ENCODE measurements around the gene LSP1. TPM values are rescaled to one million over a fixed set of nuclear protein-coding genes. Genes with fewer than 3 reads are reported as not detected.

The LSP1 gene
- total and polyA plus RNA-seq, 2 of the 13 experiments (the other 11 are each of a cell fraction or from before 2014, with no cell fraction given): 0.59 to 1.00 TPM

- peak; percentile 48; the same call in 1 of the 2 replicates for TF ChIP-seq ZFX (CRISPR knock-in tag; IDR thresholded peaks at IDR 0.05; ENCODE audit: low read depth)
- no peak for TF ChIP-seq ZNF629 (CRISPR knock-in tag; conservative IDR thresholded peaks at IDR 0.05)
- TF ChIP-seq ZNF768 (CRISPR knock-in tag; IDR thresholded peaks at IDR 0.05): no peak; the same call in 1 of the 2 replicates
- no peak for TF ChIP-seq DPF2 (CRISPR knock-in tag; IDR thresholded peaks at IDR 0.05; ENCODE audit: borderline replicate concordance, low read depth)
- TF ChIP-seq SIX1 (CRISPR knock-in tag; IDR thresholded peaks at IDR 0.05; ENCODE audit: borderline replicate concordance): no peak
- no peak for TF ChIP-seq TFDP1 (CRISPR knock-in tag; IDR thresholded peaks at IDR 0.05; ENCODE audit: borderline replicate concordance)
- TF ChIP-seq PRDM10 (CRISPR knock-in tag; IDR thresholded peaks at IDR 0.05; ENCODE audit: low read depth): no peak
- no peak for TF ChIP-seq POLR2A (IDR thresholded peaks at IDR 0.05; ENCODE audit: insufficient read depth in 1 of 2, low read depth in 2 of 2, low read length in 2 of 2)
- no peak for TF ChIP-seq KAT8 (CRISPR knock-in tag; IDR thresholded peaks at IDR 0.05)
- TF ChIP-seq ZNF24 (IDR thresholded peaks at IDR 0.05): no peak
- no peak for TF ChIP-seq CEBPG (CRISPR knock-in tag; IDR thresholded peaks at IDR 0.05)
- no peak for TF ChIP-seq ZNF704 (CRISPR knock-in tag; IDR thresholded peaks at IDR 0.05; ENCODE audit: borderline replicate concordance)
- TF ChIP-seq ZNF318 (CRISPR knock-in tag; IDR thresholded peaks at IDR 0.05): no peak
- no peak for TF ChIP-seq ARHGAP35 (CRISPR knock-in tag; IDR thresholded peaks at IDR 0.05; ENCODE audit: borderline replicate concordance)
These were observed 8.4 kb upstream of the LSP1 start (continued) for GRCh38 chr11:1844221-1845094.

All from HepG2 (cell line).